IgD-negative memory B cell (primary cell): ENCODE data around the gene SLC7A7. TPM values are rescaled to one million over a fixed set of nuclear protein-coding genes. Genes with fewer than 3 reads are reported as not detected.
"Not testable (repeated sequence)": the region's sequence is repeated elsewhere in the genome, so short reads cannot be mapped to it uniquely, and the experiment has no call there.

ENCODE experiments used
- H3K27ac Mint-ChIP-seq, 3 donors: one replicate each; pipeline ENCODE4 v1.8.0; 2020 to 2022; ENCODE audit warnings: mild to moderate bottlenecking in 3 of 3, mixed read lengths in 3 of 3, moderate library complexity in 1 of 3
- H3K27me3 Mint-ChIP-seq: one replicate; pipeline ENCODE4 v1.8.0; 2021; ENCODE audit warnings: mixed read lengths
- H3K36me3 Mint-ChIP-seq: one replicate; pipeline ENCODE4 v1.8.0; 2020; ENCODE audit warnings: mild to moderate bottlenecking, mixed read lengths
- H3K4me1 Mint-ChIP-seq, 3 donors: one replicate each; pipeline ENCODE4 v1.8.0; 2020 to 2022; ENCODE audit warnings: mixed read lengths in 3 of 3, mild to moderate bottlenecking in 1 of 3
- H3K4me3 Mint-ChIP-seq, 4 donors: one replicate each; pipeline ENCODE4 v1.8.0; 2020 to 2022; ENCODE audit warnings: mild to moderate bottlenecking in 4 of 4, mixed read lengths in 4 of 4, moderate library complexity in 3 of 4
- H3K9me3 Mint-ChIP-seq, 3 donors: one replicate each; pipeline ENCODE4 v1.8.0; 2020 to 2021; ENCODE audit warnings: mixed read lengths in 3 of 3, mild to moderate bottlenecking in 1 of 3
- polyA plus RNA-seq: library from polyadenylated mRNA; unstranded; fragments of 300-500 nt; fragmentation: Illumina TruSeq; gene quantifications from one replicate; pipeline ENCODE4 v1.2.3, GENCODE V29; 2021

The SLC7A7 gene
- polyA plus RNA-seq, 1 donor from 2014 or later = 24.0 TPM

DNA sequence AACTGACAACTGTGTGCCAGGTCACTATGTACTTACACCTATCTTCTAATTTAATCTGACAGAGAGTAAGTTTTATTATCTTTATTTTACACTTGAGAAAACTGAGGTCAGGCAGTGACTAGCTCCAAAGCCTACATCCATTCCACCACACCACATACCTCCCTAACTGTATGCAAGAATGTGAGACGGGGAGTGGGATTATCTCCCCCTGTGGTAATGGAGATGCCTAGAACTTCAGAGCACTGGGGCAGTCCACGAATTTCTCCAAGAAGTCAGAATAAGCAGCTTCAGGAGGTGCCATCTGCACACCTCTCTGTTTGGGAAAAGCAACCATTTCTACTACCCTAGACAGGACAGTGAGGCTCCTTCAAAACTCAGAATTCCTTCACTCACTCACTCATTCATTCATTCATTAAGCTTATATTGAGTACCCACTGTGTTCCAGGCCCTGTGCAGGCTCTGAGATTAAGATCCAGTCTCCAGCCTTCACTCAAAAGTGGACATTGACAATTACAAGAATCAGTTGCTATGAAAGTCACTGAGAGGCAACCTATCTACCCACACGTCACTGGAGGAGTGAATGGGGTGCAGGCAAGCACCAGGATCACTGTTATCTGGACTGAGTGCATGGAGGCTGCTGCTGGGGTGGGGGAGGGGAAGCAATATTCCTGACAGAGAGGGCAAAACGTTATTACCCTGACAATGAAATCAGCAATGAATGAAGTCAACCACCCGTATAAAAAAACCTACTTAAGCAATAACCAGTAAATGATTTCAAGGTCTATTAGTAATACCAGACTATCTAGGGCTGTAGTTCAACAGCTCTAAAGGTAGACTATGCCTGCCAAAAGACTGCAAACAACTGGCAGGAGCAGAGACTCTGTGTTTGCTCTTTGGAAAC is 18.0 kb downstream of the SLC7A7 start:
- Mint-ChIP-seq H3K9me3 (no peaks in the 10 kb centered on the region), H3K4me3 (peak overlapping the region in 1 of 4 donors; percentile 70), H3K27me3 (no peaks in the 10 kb centered on the region), H3K27ac (no peak overlapping the region), H3K4me1 (peaks cover 23 to 46% (median 45%) of the 10 kb centered on the region in 3 donors), H3K36me3 (peaks cover 12% of the 10 kb centered on the region)

DNA sequence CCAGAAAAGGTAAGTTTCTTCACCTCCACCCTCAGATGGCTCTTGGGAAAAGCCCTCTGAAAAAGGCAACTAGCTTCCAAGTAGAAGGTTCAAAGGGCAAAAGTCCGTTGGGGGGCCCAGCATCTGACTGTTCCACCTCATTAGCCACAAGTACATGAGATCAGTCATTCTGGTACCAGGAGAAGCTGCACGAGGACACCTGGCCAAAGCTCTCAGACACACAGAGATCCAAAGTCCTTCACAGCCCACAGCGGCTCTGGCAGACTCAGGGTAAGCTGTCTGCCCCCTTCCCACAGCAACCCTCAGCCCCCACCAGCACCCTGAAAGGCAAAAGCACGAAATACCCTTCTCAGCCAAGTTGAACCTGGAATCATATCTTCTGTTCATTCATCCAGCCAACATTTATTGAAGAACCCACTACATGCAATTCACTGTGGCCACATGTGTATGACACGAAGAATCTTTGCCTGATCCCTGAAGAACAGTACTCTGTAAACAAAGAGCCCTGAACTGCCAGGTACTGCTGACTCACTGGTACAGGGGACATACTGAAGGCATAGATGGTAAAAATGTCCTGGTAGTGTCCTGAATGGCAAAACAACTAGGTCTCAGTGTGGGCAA is 19.0 kb downstream of the SLC7A7 start:
- peak overlapping the region in 2 of 4 donors; percentile 68 to 72 for H3K4me3 Mint-ChIP-seq

DNA sequence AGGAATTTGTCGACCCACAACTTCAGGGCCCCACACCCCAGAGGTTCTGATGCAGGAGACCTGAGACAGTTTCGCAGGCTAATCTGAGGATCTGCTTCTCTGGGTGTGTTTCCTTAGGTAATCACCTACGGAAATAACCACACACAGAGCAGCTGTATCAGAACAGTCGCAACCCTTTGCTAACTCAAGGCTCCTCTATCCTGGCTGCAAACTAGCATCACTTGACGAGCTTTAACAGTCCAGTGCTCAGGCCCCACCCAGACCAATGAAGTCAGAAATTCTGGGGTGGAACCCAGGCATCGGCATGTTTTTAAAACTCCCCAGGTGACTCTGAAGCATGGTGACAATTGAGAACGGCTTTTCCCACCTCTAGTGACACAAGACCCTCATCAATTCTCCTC is 20.7 kb downstream of the SLC7A7 start:
- Mint-ChIP-seq H3K36me3 (peaks cover 10% of the 10 kb centered on the region), H3K4me1 (peaks cover 37 to 54% (median 51%) of the 10 kb centered on the region in 3 donors), H3K4me3 (peak overlapping the region; percentile 30 to 90 (median 74)), H3K9me3 (peaks cover 0 to 6% (median 0%) of the 10 kb centered on the region in 3 donors), H3K27me3 (no peaks in the 10 kb centered on the region), H3K27ac (peak overlapping the region; percentile 82 to 85 (median 85))

More for the DNA sequence above, 19.0 kb downstream of the SLC7A7 start:
- Mint-ChIP-seq H3K27me3 (no peaks in the 10 kb centered on the region), H3K9me3 (peaks cover 0 to 3% (median 0%) of the 10 kb centered on the region in 3 donors), H3K27ac (peak overlapping the region; percentile 28 to 46 (median 40)), H3K36me3 (peaks cover 10% of the 10 kb centered on the region), H3K4me1 (peaks cover 26 to 48% (median 47%) of the 10 kb centered on the region in 3 donors)

DNA sequence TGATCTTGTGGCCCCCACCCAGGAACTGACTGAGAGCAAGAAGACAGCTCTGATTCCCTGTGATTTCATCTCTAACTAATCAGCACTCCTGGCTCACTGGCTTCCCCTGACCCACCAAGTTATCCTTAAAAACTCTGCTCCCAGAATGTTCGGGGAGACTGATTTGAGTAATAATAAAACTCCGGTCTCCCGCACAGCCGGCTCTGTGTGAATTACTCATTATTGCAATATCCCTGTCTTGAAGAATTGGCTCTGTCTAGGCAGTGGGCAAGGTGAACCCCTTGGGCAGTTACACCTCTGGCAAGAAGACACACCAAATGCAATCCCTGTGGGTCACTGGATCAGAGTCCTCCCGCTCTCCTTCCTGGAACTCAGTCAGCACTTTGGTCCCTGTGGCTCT is 21.3 kb downstream of the SLC7A7 start:
- Mint-ChIP-seq H3K36me3 (peaks cover 8% of the 10 kb centered on the region), H3K27me3 (no peaks in the 10 kb centered on the region), H3K4me3 (peak overlapping the region in 2 of 4 donors; percentile 30 to 89), H3K4me1 (peaks cover 38 to 53% (median 53%) of the 10 kb centered on the region in 3 donors), H3K9me3 (peaks cover 0 to 6% (median 0%) of the 10 kb centered on the region in 3 donors), H3K27ac (peak overlapping the region; percentile 82 to 85 (median 85))

DNA sequence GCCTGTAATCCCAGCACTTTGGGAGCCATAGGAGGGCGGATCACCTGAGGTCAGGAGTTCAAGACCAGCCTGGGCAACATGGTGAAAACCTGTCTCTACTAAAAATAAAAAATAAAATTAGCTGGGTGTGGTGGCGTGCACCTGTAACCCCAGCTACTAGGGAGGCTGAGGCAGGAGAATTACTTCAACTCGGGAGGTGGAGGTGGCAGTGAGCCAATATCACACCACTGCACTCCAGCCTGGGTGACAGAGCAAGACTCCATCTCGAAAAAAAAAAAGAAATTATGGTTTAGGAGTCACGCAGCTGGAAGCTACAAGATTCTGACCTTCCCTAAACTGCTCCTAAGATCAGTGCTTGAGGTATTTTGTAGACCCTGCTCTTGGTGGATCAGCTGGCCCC is 21.7 kb downstream of the SLC7A7 start:
- H3K4me3 Mint-ChIP-seq, H3K36me3 Mint-ChIP-seq, H3K27me3 Mint-ChIP-seq, H3K9me3 Mint-ChIP-seq: not testable (repeated sequence)
- Mint-ChIP-seq H3K27ac (peak overlapping the region in 2 of 3 donors; percentile 82 to 85), H3K4me1 (peaks cover 37 to 50% (median 49%) of the 10 kb centered on the region in 3 donors)

DNA sequence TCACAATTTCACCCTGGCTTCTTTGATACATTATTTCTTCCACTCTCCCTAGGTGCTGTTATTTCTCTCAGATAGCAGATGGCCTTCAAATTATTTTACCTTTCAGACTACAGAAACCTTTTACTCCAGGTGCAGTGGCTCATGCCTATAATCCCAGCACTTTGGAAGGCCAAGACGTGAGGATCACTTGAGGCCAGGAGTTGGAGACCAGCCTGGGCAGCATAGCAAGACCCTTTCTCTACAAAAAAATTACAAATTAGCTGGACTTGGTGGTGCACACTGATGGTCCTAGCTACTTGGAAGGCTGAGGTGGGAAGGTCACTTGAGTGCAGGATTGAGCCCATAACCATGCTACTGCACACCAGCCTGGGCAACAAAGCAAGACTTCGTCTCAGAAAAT is 23.1 kb downstream of the SLC7A7 start:
- Mint-ChIP-seq H3K27ac (peak overlapping the region in 2 of 3 donors; percentile 57 to 84), H3K36me3 (peaks cover 2% of the 10 kb centered on the region), H3K9me3 (peaks cover 0 to 6% (median 0%) of the 10 kb centered on the region in 3 donors), H3K4me3 (peak overlapping the region in 1 of 4 donors; percentile 18), H3K27me3 (no peaks in the 10 kb centered on the region), H3K4me1 (peaks cover 37 to 46% (median 46%) of the 10 kb centered on the region in 3 donors)

DNA sequence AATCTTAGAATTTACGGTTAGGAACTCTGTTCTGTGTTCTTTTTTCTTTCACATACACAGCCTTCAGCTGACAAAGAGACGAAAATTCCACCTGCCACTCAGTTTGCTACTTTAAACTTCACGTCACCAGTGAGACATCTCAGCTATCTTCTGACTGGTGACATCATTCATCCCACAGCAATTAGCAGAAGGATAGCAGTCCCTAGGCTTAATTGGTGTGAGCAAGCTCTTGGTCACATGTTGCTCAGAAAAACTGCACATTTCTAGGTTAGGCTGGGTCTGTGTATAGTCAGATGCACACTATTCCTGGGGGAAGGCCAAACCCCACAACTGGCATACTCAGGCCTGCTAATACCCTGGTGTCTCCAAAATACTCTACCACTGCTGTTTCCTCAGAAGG is 23.9 kb downstream of the SLC7A7 start:
- Mint-ChIP-seq H3K27me3 (no peaks in the 10 kb centered on the region), H3K4me1 (peaks cover 32 to 45% (median 42%) of the 10 kb centered on the region in 3 donors), H3K4me3 (peak overlapping the region in 2 of 4 donors; percentile 51 to 87), H3K9me3 (peaks cover 0 to 6% (median 0%) of the 10 kb centered on the region in 3 donors), H3K27ac (peak overlapping the region in 2 of 3 donors; percentile 17 to 87), H3K36me3 (peaks cover 2% of the 10 kb centered on the region)

DNA sequence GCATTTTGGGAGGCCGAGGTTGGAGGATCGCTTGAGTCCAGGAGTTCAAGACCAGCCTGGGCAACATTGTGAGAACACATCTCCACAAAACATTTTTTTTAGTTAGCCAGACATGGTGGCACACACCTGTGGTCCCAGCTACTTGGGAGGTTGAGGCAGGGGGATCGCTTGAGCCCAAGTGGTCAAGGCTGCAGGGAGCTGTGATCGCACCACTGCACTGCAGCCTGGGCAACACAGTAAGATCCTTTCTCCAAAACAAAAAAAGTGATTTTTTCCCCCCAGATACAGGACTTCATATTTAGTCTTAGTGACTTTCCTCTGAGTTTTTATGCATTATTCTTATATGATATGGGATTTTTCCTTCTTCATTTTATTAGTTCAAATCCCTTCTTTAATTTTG is 28.6 kb downstream of the SLC7A7 start:
- Mint-ChIP-seq H3K4me1 (peaks cover 20 to 27% (median 21%) of the 10 kb centered on the region in 3 donors), H3K36me3 (no peaks in the 10 kb centered on the region), H3K27me3 (no peaks in the 10 kb centered on the region), H3K27ac (no peak overlapping the region), H3K9me3 (peaks cover 0 to 6% (median 0%) of the 10 kb centered on the region in 3 donors), H3K4me3 (no peak overlapping the region)

DNA sequence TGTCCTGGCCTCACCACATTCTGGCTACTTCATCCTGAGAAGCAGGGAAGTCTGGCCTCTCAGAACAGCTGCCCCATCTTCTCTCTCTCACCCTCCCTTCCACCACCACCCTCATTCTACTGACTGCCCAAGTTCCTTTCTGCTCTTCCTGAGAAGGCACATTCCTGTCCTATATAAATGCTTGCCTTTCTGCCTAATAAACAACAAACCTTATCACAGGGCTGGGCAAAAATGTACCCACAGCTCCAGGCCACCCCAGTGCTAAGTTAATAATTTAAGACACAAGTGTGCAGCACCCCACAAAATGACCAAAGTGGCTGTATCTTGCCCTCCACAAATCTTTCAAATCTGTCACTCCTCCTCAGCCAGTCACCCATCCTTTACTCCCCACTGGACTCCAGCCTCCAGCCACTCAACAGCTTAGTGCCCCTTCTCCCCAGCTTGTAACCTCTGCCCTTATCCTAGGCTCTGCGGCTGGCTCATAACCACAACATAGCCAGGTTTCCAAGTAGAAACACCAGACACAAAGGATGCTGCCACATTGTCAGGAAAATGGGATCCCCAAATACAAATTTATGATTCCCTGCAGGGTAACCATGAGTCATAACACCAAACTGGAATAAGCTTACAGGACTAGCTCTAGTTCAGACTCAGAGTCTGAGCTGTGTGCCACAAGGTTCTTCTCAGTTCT is 33.8 kb downstream of the SLC7A7 start:
- Mint-ChIP-seq H3K27me3 (no peaks in the 10 kb centered on the region), H3K36me3 (no peaks in the 10 kb centered on the region), H3K4me1 (peaks cover 6 to 11% (median 8%) of the 10 kb centered on the region in 3 donors), H3K27ac (peak overlapping the region in 1 of 3 donors; percentile 44), H3K9me3 (no peaks in the 10 kb centered on the region), H3K4me3 (no peak overlapping the region)

DNA sequence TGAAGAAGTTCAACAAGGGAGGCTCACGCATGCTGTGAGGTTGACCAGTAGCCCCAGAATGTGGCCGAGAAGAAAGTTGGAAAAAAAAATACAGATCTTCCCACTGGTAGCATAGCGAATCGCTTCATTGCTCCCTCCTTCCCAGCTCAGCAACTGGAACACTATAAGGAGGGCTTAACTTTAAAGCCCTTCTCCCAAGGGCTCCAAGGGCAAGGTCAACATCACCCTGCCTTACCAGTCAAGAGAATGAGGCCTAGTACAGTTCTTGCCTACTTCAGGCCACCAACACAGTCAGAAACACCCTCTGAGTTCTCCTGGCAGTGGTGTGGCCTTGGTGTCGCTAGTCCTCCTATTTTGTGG is 34.3 kb downstream of the SLC7A7 start:
- Mint-ChIP-seq H3K4me3 (no peak overlapping the region), H3K27ac (peak overlapping the region in 1 of 3 donors; percentile 44), H3K27me3 (no peaks in the 10 kb centered on the region), H3K4me1 (peaks cover 6 to 9% (median 6%) of the 10 kb centered on the region in 3 donors), H3K36me3 (no peaks in the 10 kb centered on the region), H3K9me3 (no peaks in the 10 kb centered on the region)

DNA sequence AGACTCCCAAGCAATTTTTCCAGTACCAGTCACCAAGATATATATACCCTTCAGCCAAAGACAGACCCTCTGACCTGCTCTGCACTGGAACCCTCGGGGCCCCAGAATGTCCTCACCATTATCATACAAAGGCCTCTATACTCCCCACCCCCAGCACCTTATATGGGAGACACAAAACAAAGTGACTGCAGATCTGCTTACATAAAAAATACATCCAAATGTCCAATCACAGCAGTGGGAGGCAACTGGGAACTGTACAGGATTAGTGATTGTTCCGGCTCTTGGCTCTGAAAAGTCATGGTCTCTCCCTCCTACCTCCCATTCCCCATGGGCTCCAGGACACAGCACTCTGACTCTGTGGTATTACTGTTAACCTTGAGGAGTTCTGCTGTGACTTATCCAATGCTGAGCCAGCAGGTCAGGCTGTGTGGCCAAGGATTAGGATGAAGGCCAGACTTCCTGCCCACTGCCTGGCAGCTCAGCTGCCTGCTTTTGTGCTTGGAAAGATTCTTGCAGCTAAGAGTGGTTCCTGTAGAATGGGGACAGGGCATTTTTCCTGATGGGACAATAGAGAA is 35.0 kb downstream of the SLC7A7 start:
- Mint-ChIP-seq H3K9me3 (no peaks in the 10 kb centered on the region), H3K4me1 (peaks cover 6 to 9% (median 6%) of the 10 kb centered on the region in 3 donors), H3K27me3 (no peaks in the 10 kb centered on the region), H3K4me3 (no peak overlapping the region), H3K27ac (no peak overlapping the region), H3K36me3 (no peaks in the 10 kb centered on the region)

DNA sequence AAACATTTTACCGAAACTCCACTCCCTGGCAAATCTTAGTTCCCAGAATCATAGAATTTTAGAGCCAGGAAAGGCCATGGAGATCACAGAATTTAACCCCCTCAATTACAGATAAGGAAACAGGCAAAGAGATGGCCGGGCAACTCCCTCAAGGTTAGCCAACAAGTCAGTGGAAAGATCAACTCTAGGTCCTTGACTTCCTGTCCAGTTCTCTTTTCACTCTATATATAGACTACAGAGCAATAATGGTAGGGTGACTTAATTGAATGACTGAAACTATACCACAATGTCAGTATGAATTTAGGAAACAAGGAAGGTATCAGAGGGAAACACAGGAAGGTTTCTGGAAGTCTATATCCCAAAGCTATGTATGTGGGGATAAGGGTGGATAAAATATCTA is 37.2 kb downstream of the SLC7A7 start:
- H3K4me3 Mint-ChIP-seq = no peak overlapping the region
- no peaks in the 10 kb centered on the region for H3K36me3 Mint-ChIP-seq
- H3K27ac Mint-ChIP-seq = no peak overlapping the region
- no peaks in the 10 kb centered on the region for H3K9me3 Mint-ChIP-seq
- H3K27me3 Mint-ChIP-seq = no peaks in the 10 kb centered on the region
- peaks cover 6 to 9% (median 6%) of the 10 kb centered on the region in 3 donors for H3K4me1 Mint-ChIP-seq

DNA sequence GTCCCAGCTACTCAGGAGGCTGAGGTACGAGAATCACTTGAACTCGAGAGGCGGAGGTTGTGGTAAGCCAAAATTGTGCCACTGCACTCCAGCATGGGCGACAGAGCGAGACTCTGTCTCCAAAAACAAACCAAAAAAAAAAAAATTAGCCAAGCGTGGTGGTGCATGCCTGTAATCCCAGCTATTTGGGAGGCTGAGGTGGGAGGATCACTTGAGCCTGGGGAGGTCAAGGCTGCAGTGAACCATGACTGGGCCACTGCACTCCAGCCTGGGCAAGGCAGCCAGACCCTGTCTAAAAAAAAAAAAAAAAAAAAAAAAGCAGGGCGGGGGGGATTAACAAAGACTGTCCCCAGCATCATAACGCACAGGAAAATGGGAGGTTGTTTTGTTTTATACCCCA is 38.4 kb downstream of the SLC7A7 start:
- not testable (repeated sequence) for H3K36me3 Mint-ChIP-seq, H3K27ac Mint-ChIP-seq

DNA sequence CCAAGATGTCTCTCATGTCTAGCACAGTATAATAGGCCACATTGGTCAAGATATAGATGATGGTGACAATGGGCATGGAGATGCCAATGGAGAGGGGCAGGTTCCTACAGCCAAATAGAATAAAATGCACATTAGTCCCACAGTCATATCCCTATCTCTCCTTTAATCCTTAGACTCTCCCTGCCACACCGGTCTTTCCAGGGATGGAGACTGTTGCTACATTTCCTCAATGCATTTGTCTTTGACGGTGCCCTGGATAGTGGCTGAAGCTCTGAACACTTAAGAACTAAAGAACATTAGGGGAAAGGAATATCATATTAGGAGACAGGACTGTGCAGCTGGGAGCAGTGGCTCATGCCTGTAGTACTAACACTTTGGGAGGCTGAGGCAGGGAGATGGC is 39.0 kb downstream of the SLC7A7 start:
- H3K27me3 Mint-ChIP-seq = no peaks in the 10 kb centered on the region
- peak overlapping the region in 1 of 4 donors; percentile 65 for H3K4me3 Mint-ChIP-seq
- H3K4me1 Mint-ChIP-seq = peaks cover 6 to 9% (median 6%) of the 10 kb centered on the region in 3 donors
- peaks cover 3% of the 10 kb centered on the region for H3K36me3 Mint-ChIP-seq
- peak overlapping the region in 1 of 3 donors; percentile 44 for H3K27ac Mint-ChIP-seq
- peaks cover 0 to 2% (median 0%) of the 10 kb centered on the region in 3 donors for H3K9me3 Mint-ChIP-seq

More for the DNA sequence above, 38.4 kb downstream of the SLC7A7 start:
- not testable (repeated sequence) for H3K9me3 Mint-ChIP-seq, H3K4me3 Mint-ChIP-seq, H3K27me3 Mint-ChIP-seq, H3K4me1 Mint-ChIP-seq
